Neural progenitor cell (in vitro differentiated cells): ENCODE data around the gene SDK1.

Source experiments
- EZH2 ChIP-seq: fragments of 200-600 bp; sonication (generic); IDR thresholded peaks from 2 replicates; pipeline ENCODE4 v1.6.1; 2017; ENCODE audit warnings: antibody characterized with exemption, mild to moderate bottlenecking, moderate library complexity
- TF ChIP-seq, protein P1 (sequence below): fragments of 200-600 bp; sonication (generic); IDR thresholded peaks from 2 replicates; pipeline ENCODE4 v1.5.1; 2017; ENCODE audit warnings: antibody characterized with exemption, mild to moderate bottlenecking

DNA sequence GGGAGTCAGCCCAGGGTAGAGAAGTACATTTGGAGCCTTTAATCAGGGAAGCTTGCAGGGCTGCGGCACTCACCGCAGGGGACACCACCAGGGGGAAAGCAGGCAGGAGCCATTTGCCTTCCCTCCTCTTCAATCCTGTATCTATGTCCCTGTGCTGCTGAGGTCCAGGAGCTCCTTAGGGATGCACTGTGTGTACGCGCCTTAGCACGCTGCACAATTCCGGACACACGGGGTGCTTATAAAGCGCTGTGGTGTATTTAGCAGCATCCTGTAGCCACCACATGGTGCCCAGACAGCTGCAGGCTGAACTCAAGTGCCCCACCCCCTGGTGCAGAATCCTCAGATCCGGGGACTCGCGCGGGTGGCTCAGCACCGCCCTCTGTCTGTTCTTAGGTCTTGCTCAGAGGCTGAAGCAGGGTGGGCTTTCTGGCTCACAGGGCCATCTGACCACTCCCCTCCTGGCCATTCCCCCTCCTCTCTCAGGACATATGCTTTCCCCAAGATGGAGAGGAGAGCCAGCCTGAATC is 421.4 kb downstream of the SDK1 start:
- no peak for TF ChIP-seq EZH2
- TF ChIP-seq, protein P1, sequence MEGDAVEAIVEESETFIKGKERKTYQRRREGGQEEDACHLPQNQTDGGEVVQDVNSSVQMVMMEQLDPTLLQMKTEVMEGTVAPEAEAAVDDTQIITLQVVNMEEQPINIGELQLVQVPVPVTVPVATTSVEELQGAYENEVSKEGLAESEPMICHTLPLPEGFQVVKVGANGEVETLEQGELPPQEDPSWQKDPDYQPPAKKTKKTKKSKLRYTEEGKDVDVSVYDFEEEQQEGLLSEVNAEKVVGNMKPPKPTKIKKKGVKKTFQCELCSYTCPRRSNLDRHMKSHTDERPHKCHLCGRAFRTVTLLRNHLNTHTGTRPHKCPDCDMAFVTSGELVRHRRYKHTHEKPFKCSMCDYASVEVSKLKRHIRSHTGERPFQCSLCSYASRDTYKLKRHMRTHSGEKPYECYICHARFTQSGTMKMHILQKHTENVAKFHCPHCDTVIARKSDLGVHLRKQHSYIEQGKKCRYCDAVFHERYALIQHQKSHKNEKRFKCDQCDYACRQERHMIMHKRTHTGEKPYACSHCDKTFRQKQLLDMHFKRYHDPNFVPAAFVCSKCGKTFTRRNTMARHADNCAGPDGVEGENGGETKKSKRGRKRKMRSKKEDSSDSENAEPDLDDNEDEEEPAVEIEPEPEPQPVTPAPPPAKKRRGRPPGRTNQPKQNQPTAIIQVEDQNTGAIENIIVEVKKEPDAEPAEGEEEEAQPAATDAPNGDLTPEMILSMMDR = peak; percentile 61
